ENCODE measurements around the gene ATXN2L. TPM values are rescaled to one million over a fixed set of nuclear protein-coding genes. Genes with fewer than 3 reads are reported as not detected.

The ATXN2L gene
- total and polyA plus RNA-seq, 2 of the 13 experiments (the other 11 are each of a cell fraction or from before 2014, with no cell fraction given), result 40.8 to 55.1 TPM

- under 1% methylated on average over 38 of the region's 60 CpGs for WGBS (ENCODE audit: low lambda C conversion rate)
- Histone ChIP-seq H3K4me2 (ENCODE audit: low read depth, low read length) (peak overlapping the region; percentile 91), H2AFZ (ENCODE audit: low read length) (no peak overlapping the region), H3K4me1 (ENCODE audit: insufficient read depth, low read length) (peaks cover 52% of the 10 kb centered on the region), H3K27ac (ENCODE audit: extremely low read length, insufficient read depth, low read length) (peak overlapping the region; percentile 97), H3K36me3 (replicated peaks in 1 of 2; ENCODE audit: control insufficient read depth in 1 of 2, insufficient read depth in 2 of 2, low read length in 2 of 2) (peaks cover 19 to 39% of the 10 kb centered on the region in 2 experiments), H3K27me3 (ENCODE audit: control insufficient read depth in 1 of 2, insufficient read depth in 2 of 2, low read length in 2 of 2) (no peaks in the 10 kb centered on the region; a peak in 1 of 5 replicates), H3K9me3 (ENCODE audit: low read length) (no peaks in the 10 kb centered on the region), H4K20me1 (ENCODE audit: insufficient read depth, low read length) (peaks cover 34% of the 10 kb centered on the region), H3K9ac (ENCODE audit: insufficient read depth, low read depth, low read length) (peak overlapping the region; percentile 99), H3K79me2 (ENCODE audit: insufficient read depth, low read length) (peaks cover 46% of the 10 kb centered on the region), H3K4me3 (replicated peaks in 1 of 3; ENCODE audit: insufficient read depth in 1 of 3, low read depth in 2 of 3, low read length in 3 of 3) (peak overlapping the region; percentile 77 to 99 (median 89))
- ChIA-PET CTCF (ENCODE audit: low intra/inter-chr PET ratio, low total read pairs) (no interaction called here), POLR2A (interaction anchor here (0.6 to 5.8 kb wide), 14 partner anchors 8 to 214 kb away, joined by 3 to 85 read pairs (median 12); partner anchors contain the start of genes SH2B1, SPNS1, SULT1A1 and TUFM)
- ATAC-seq (peak; percentile 91), DNase-seq (ENCODE audit: low spot score) (peak; percentile 97), FAIRE-seq (peak; percentile 30)
- intact Hi-C loops (cut with micrococcal nuclease; ENCODE audit: unreplicated experiment), result loop anchor here (2.0 to 5.0 kb wide), 2 partner anchors 23 to 113 kb away; partner anchors contain the start of gene TUFM
- no TSS peak for BruUV-seq (replicated peaks)
- in situ Hi-C loops (cut with HindIII; ENCODE audit: extremely low pct_ligation_motif_present, low pct_unique_long_range_greater_than_20kb), result no loop called here
- TF ChIP-seq SMARCC2 (IDR thresholded peaks at IDR 0.05) (no peak), HDAC1 (CRISPR knock-in tag; IDR thresholded peaks at IDR 0.05) (peak; percentile 64), ZNF510 (CRISPR knock-in tag; IDR thresholded peaks at IDR 0.05; ENCODE audit: low read depth) (no peak), ZNF44 (CRISPR knock-in tag; IDR thresholded peaks at IDR 0.05) (no peak; the same call in 1 of the 2 replicates), TERF1 (CRISPR knock-in tag; IDR thresholded peaks at IDR 0.05) (no peak), TEAD2 (CRISPR knock-in tag; IDR thresholded peaks at IDR 0.05) (peak; percentile 79; the same call in 1 of the 2 replicates), HMG20A (CRISPR knock-in tag; IDR thresholded peaks at IDR 0.05; ENCODE audit: borderline replicate concordance) (no peak), MAF1 (CRISPR knock-in tag; IDR thresholded peaks at IDR 0.05; ENCODE audit: borderline replicate concordance) (peak; percentile 58), DMAP1 (CRISPR knock-in tag; IDR thresholded peaks at IDR 0.05) (peak; percentile 95), NCOA2 (CRISPR knock-in tag; IDR thresholded peaks at IDR 0.05) (no peak; the same call in 1 of the 2 replicates), ZNF343 (CRISPR knock-in tag; IDR thresholded peaks at IDR 0.05) (no peak), STAT5B (CRISPR knock-in tag; IDR thresholded peaks at IDR 0.05) (no peak; the same call in 1 of the 2 replicates), SOX6 (IDR thresholded peaks at IDR 0.05) (no peak), SOX6 (CRISPR knock-in tag; IDR thresholded peaks at IDR 0.05) (peak; percentile 52), NCOR1 (IDR thresholded peaks at IDR 0.05; ENCODE audit: borderline replicate concordance, low read length) (no peak), ZNF30 (CRISPR knock-in tag; IDR thresholded peaks at IDR 0.05) (no peak), IKZF4 (CRISPR knock-in tag; IDR thresholded peaks at IDR 0.05; ENCODE audit: borderline replicate concordance, low read depth, not compliant biosample characterization) (peak; percentile 90), ZNF451 (CRISPR knock-in tag; IDR thresholded peaks at IDR 0.05) (no peak; the same call in 1 of the 2 replicates)
- TF ChIP-seq, protein P1, sequence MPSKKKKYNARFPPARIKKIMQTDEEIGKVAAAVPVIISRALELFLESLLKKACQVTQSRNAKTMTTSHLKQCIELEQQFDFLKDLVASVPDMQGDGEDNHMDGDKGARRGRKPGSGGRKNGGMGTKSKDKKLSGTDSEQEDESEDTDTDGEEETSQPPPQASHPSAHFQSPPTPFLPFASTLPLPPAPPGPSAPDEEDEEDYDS (CRISPR knock-in tag; IDR thresholded peaks at IDR 0.05), result peak; percentile 71
- TF ChIP-seq, protein P2, sequence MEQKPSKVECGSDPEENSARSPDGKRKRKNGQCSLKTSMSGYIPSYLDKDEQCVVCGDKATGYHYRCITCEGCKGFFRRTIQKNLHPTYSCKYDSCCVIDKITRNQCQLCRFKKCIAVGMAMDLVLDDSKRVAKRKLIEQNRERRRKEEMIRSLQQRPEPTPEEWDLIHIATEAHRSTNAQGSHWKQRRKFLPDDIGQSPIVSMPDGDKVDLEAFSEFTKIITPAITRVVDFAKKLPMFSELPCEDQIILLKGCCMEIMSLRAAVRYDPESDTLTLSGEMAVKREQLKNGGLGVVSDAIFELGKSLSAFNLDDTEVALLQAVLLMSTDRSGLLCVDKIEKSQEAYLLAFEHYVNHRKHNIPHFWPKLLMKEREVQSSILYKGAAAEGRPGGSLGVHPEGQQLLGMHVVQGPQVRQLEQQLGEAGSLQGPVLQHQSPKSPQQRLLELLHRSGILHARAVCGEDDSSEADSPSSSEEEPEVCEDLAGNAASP (CRISPR knock-in tag; IDR thresholded peaks at IDR 0.05; ENCODE audit: borderline replicate concordance), result no peak; the same call in 1 of the 2 replicates
- TF ChIP-seq, protein P3, sequence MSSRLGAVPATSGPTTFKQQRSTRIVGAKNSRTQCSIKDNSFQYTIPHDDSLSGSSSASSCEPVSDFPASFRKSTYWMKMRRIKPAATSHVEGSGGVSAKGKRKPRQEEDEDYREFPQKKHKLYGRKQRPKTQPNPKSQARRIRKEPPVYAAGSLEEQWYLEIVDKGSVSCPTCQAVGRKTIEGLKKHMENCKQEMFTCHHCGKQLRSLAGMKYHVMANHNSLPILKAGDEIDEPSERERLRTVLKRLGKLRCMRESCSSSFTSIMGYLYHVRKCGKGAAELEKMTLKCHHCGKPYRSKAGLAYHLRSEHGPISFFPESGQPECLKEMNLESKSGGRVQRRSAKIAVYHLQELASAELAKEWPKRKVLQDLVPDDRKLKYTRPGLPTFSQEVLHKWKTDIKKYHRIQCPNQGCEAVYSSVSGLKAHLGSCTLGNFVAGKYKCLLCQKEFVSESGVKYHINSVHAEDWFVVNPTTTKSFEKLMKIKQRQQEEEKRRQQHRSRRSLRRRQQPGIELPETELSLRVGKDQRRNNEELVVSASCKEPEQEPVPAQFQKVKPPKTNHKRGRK (CRISPR knock-in tag; IDR thresholded peaks at IDR 0.05), result no peak
Observed at GRCh38 chr16:28823873-28824716, 1.3 kb downstream of the ATXN2L start.
